ENCODE measurements around the gene DIPK1B. TPM values are rescaled to one million over a fixed set of nuclear protein-coding genes. Genes with fewer than 3 reads are reported as not detected.

The DIPK1B gene
- total RNA-seq, 2 donors from 2014 or later: 2.0 to 25.7 TPM

- ATAC-seq: peak; percentile 9
- H3K27ac ChIP-seq: no peak overlapping the region
- no peaks in the 10 kb centered on the region for H3K9me3 ChIP-seq
- 31 to 62% methylated on average over 4 to 24 of the region's 24 CpGs for WGBS, 2 donors
- no peaks in the 10 kb centered on the region for H3K27me3 ChIP-seq
- TF ChIP-seq, protein P1, sequence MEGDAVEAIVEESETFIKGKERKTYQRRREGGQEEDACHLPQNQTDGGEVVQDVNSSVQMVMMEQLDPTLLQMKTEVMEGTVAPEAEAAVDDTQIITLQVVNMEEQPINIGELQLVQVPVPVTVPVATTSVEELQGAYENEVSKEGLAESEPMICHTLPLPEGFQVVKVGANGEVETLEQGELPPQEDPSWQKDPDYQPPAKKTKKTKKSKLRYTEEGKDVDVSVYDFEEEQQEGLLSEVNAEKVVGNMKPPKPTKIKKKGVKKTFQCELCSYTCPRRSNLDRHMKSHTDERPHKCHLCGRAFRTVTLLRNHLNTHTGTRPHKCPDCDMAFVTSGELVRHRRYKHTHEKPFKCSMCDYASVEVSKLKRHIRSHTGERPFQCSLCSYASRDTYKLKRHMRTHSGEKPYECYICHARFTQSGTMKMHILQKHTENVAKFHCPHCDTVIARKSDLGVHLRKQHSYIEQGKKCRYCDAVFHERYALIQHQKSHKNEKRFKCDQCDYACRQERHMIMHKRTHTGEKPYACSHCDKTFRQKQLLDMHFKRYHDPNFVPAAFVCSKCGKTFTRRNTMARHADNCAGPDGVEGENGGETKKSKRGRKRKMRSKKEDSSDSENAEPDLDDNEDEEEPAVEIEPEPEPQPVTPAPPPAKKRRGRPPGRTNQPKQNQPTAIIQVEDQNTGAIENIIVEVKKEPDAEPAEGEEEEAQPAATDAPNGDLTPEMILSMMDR (IDR thresholded peaks at IDR 0.05): no peak
- TF ChIP-seq POLR2A (IDR thresholded peaks at IDR 0.05): no peak
- peaks cover 8 to 13% of the 10 kb centered on the region in 2 donors for H3K36me3 ChIP-seq (replicated peaks in 1 of 2; ENCODE audit: insufficient read depth in 1 of 2, low read depth in 2 of 2)
- intact Hi-C loops (cut with DNase I): no loop called here
- peaks cover 19% of the 10 kb centered on the region for H3K4me1 ChIP-seq
- peak in 2 of 4 donors; percentile 38 to 50 for DNase-seq
- H3K4me3 ChIP-seq: no peak overlapping the region
These were observed 7.0 kb downstream of the DIPK1B start for GRCh38 chr9:136719195-136719880.

GRCh38 chr9:136720251-136720897 is 8.0 kb downstream of the DIPK1B start:
- Histone ChIP-seq H3K27me3 (no peaks in the 10 kb centered on the region), H3K4me1 (peaks cover 28% of the 10 kb centered on the region)
- ATAC-seq: no peak

GRCh38 chr9:136720898-136721338 is 8.5 kb downstream of the DIPK1B start:
- no peak for DNase-seq
- intact Hi-C loops (cut with DNase I): no loop called here
- peaks cover 34% of the 10 kb centered on the region for H3K4me1 ChIP-seq
- H3K4me3 ChIP-seq: no peak overlapping the region
- 65% methylated on average over 7 to 9 of the region's 11 CpGs for WGBS, 2 donors
- no peak overlapping the region for H3K27ac ChIP-seq
- no peaks in the 10 kb centered on the region for H3K9me3 ChIP-seq
- no peaks in the 10 kb centered on the region for H3K27me3 ChIP-seq
- TF ChIP-seq, protein P1 (IDR thresholded peaks at IDR 0.05): no peak
- no peak for TF ChIP-seq POLR2A (IDR thresholded peaks at IDR 0.05)
- peaks cover 8 to 14% of the 10 kb centered on the region in 2 donors for H3K36me3 ChIP-seq (replicated peaks in 1 of 2; ENCODE audit: insufficient read depth in 1 of 2, low read depth in 2 of 2)
- no peak for ATAC-seq

More at GRCh38 chr9:136720251-136720897, 8.0 kb downstream of the DIPK1B start:
- H3K4me3 ChIP-seq: no peak overlapping the region
- 59 to 61% methylated on average over 7 to 19 of the region's 20 CpGs for WGBS, 2 donors
- no peaks in the 10 kb centered on the region for H3K9me3 ChIP-seq
- TF ChIP-seq, protein P1 (IDR thresholded peaks at IDR 0.05): no peak
- no peak for DNase-seq
- no peak overlapping the region for H3K27ac ChIP-seq
- intact Hi-C loops (cut with DNase I): no loop called here
- H3K36me3 ChIP-seq (replicated peaks in 1 of 2; ENCODE audit: insufficient read depth in 1 of 2, low read depth in 2 of 2): peaks cover 8 to 13% of the 10 kb centered on the region in 2 donors

GRCh38 chr9:136721339-136722092 is 9.1 kb downstream of the DIPK1B start:
- peak in 1 of 4 donors; percentile 38 for DNase-seq
- Histone ChIP-seq H3K4me3 (no peak overlapping the region), H3K9me3 (no peaks in the 10 kb centered on the region), H3K36me3 (replicated peaks in 1 of 2; ENCODE audit: insufficient read depth in 1 of 2, low read depth in 2 of 2) (peaks cover 8 to 16% of the 10 kb centered on the region in 2 donors), H3K27me3 (no peaks in the 10 kb centered on the region), H3K27ac (no peak overlapping the region), H3K4me1 (peaks cover 40% of the 10 kb centered on the region)
- peak; percentile 6 for ATAC-seq
- intact Hi-C loops (cut with DNase I): no loop called here
- TF ChIP-seq, protein P1 (IDR thresholded peaks at IDR 0.05): no peak
- no peak for TF ChIP-seq POLR2A (IDR thresholded peaks at IDR 0.05)
- 73 to 90% methylated on average over 6 to 27 of the region's 30 CpGs for WGBS, 2 donors
